AG04449 (cell line): Measurements from ENCODE around the gene RWDD1.

ENCODE experiments used
- CTCF ChIA-PET: fragments of 350-600 bp; formaldehyde crosslinking; extraction: SDS; loops from one replicate; lab custom pipeline; 2021; ENCODE audit warnings: antibody characterized with exemption; lab: Yijun Ruan, JAX
- POLR2A ChIA-PET: fragments of 400-600, 350-600 bp; formaldehyde crosslinking; extraction: SDS; loops from one replicate; lab custom pipeline; 2020; ENCODE audit warnings: antibody characterized with exemption, inconsistent platforms; lab: Yijun Ruan, JAX
- DNase-seq: peaks from one replicate; pipeline ENCODE4 v3.0.0-alpha.2; 2010; ENCODE audit warnings: low read depth, low spot score
- H3K4me3 ChIP-seq: 2 replicates; pipeline ENCODE4 v1.5.1; 2011; ENCODE audit warnings: low read depth, mild to moderate bottlenecking, control low read depth, low read length
- CTCF ChIP-seq: IDR thresholded peaks from one replicate; pipeline ENCODE4 v1.5.1; 2011; ENCODE audit warnings: mild to moderate bottlenecking, moderate library complexity, low read length, control low read depth, inconsistent platforms; ENCODE audit not compliant: insufficient read depth; ENCODE audit errors: missing control alignments

The RWDD1 gene

GRCh38 chr6:116529466-116530290 is 41.6 kb upstream of the RWDD1 start:
- POLR2A ChIA-PET = no interaction called here
- H3K4me3 ChIP-seq = no peak overlapping the region
- DNase-seq = no peak
- no peak for TF ChIP-seq CTCF
- CTCF ChIA-PET = interaction anchor here (0.8 to 2.2 kb wide), 14 partner anchors 14 to 313 kb away, joined by 3 to 14 read pairs (median 6); partner anchors contain the start of gene CALHM5

GRCh38 chr6:116530436-116530835 is 40.9 kb upstream of the RWDD1 start:
- CTCF ChIA-PET = interaction anchor here (0.8 to 1.6 kb wide), 12 partner anchors 12 to 313 kb away, joined by 3 to 14 read pairs (median 4); partner anchors contain the start of gene CALHM5

GRCh38 chr6:116531675-116532570 is 39.4 kb upstream of the RWDD1 start:
- H3K4me3 ChIP-seq = no peak overlapping the region
- peak; percentile 57 for TF ChIP-seq CTCF
- no peak for DNase-seq
- ChIA-PET CTCF (interaction anchor here (0.9 to 4.5 kb wide), 26 partner anchors 10 to 289 kb away, joined by 3 to 188 read pairs (median 11); partner anchors contain the start of genes CALHM4, CALHM5, RWDD1 and TRAPPC3L), POLR2A (no interaction called here)

More at GRCh38 chr6:116530436-116530835, 40.9 kb upstream of the RWDD1 start:
- no peak for TF ChIP-seq CTCF
- DNase-seq = no peak
- H3K4me3 ChIP-seq = no peak overlapping the region
- POLR2A ChIA-PET = no interaction called here

GRCh38 chr6:116533233-116533957 is 37.9 kb upstream of the RWDD1 start:
- H3K4me3 ChIP-seq = no peak overlapping the region
- ChIA-PET POLR2A (interaction anchor here (1.3 kb wide), 1 partner anchor 24 kb away, joined by 3 read pairs; no protein-coding TSS in a partner anchor), CTCF (interaction anchor here (0.6 to 4.5 kb wide), 29 partner anchors 9 to 316 kb away, joined by 3 to 188 read pairs (median 8); partner anchors contain the start of genes CALHM4, CALHM5, DSE and RWDD1)
- peak; percentile 4 for TF ChIP-seq CTCF
- no peak for DNase-seq

- no peak for TF ChIP-seq CTCF
- H3K4me3 ChIP-seq = no peak overlapping the region
- ChIA-PET CTCF (interaction anchor here (0.8 to 4.5 kb wide), 30 partner anchors 7 to 318 kb away, joined by 3 to 188 read pairs (median 6); partner anchors contain the start of genes CALHM4, CALHM5, RWDD1 and TRAPPC3L), POLR2A (interaction anchor here (1.2 kb wide), 1 partner anchor 256 kb away, joined by 3 read pairs; the partner anchor contains the start of gene TSPYL1)
- no peak for DNase-seq
Observed at GRCh38 chr6:116535109-116535508, 36.2 kb upstream of the RWDD1 start.
